Activated CD8-positive, alpha-beta memory T cell treated with anti-CD3 and anti-CD28 coated beads for 4 hours (primary cell): Measurements from ENCODE around the gene ASXL3.

Experiments
- DNase-seq, 2 donors: peaks; one replicate each; pipeline ENCODE4 v3.0.0-alpha.2; 2020; ENCODE audit warnings: low read depth in 2 of 2

The ASXL3 gene

GRCh38 chr18:33660696-33661310 lies 82.8 kb downstream of the ASXL3 start:
- DNase-seq: no peak

GRCh38 chr18:33664241-33664874 lies 86.3 kb downstream of the ASXL3 start:
- DNase-seq: no peak

GRCh38 chr18:33665187-33665586 lies 87.2 kb downstream of the ASXL3 start:
- DNase-seq: no peak

GRCh38 chr18:33665641-33666040 lies 87.6 kb downstream of the ASXL3 start:
- DNase-seq: no peak

GRCh38 chr18:33666915-33667314 lies 88.9 kb downstream of the ASXL3 start:
- DNase-seq: no peak

- no peak for DNase-seq
These were observed 91.6 kb downstream of the ASXL3 start for GRCh38 chr18:33669589-33669988.

GRCh38 chr18:33670029-33670428 lies 92.0 kb downstream of the ASXL3 start:
- no peak for DNase-seq

GRCh38 chr18:33673689-33674088 lies 95.7 kb downstream of the ASXL3 start:
- DNase-seq: no peak

GRCh38 chr18:33676593-33676992 lies 98.6 kb downstream of the ASXL3 start:
- DNase-seq: no peak

- DNase-seq: no peak
These were observed 99.9 kb downstream of the ASXL3 start for GRCh38 chr18:33677891-33678290.

- no peak for DNase-seq
These were observed 104.4 kb downstream of the ASXL3 start for GRCh38 chr18:33682436-33682835.

- DNase-seq: no peak
These were observed 116.6 kb downstream of the ASXL3 start for GRCh38 chr18:33694593-33694992.

- DNase-seq: no peak
These were observed 118.5 kb downstream of the ASXL3 start for GRCh38 chr18:33696332-33697162.

- no peak for DNase-seq
These were observed 119.5 kb downstream of the ASXL3 start for GRCh38 chr18:33697498-33697897.

GRCh38 chr18:33699372-33699771 lies 121.4 kb downstream of the ASXL3 start:
- no peak for DNase-seq

- DNase-seq: no peak
These were observed 122.5 kb downstream of the ASXL3 start for GRCh38 chr18:33700513-33700976.

- DNase-seq: no peak
These were observed 124.6 kb downstream of the ASXL3 start for GRCh38 chr18:33702625-33703024.

GRCh38 chr18:33706391-33706790 lies 128.4 kb downstream of the ASXL3 start:
- DNase-seq: no peak

GRCh38 chr18:33708876-33709275 lies 130.9 kb downstream of the ASXL3 start:
- no peak for DNase-seq

GRCh38 chr18:33710269-33710668 lies 132.2 kb downstream of the ASXL3 start:
- DNase-seq: no peak

- DNase-seq: no peak
These were observed 133.5 kb downstream of the ASXL3 start for GRCh38 chr18:33711514-33711913.

- no peak for DNase-seq
These were observed 134.7 kb downstream of the ASXL3 start for GRCh38 chr18:33712719-33713118.
